ENCODE data around the gene ENPEP. TPM values are rescaled to one million over a fixed set of nuclear protein-coding genes. Genes with fewer than 3 reads are reported as not detected.

Gene ENPEP
- total RNA-seq, 4 donors from 2014 or later = 1.4 to 4.2 (median 2.1) TPM

DNA sequence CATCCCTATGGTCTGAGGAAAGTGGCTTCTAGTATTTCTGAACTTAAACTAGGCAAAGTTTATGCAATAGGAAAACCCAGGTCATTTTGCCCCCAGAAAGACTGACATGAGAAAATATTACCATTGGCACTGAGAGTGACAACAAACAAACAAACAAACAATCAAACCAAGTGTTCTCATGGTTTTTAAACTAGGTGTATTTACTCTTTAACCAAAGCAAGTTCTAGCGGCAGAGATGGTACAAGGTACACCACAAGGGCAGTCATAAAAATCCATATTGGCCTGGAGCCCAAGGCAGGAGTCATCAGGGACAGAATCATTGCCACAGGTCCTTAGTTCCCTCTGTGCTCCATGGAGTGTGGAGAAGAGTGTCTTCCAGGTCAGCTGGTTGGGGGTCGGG, 26.0 kb upstream of the ENPEP start:
- TF ChIP-seq POLR2A (IDR thresholded peaks at IDR 0.05) = no peak
- TF ChIP-seq, protein P1, sequence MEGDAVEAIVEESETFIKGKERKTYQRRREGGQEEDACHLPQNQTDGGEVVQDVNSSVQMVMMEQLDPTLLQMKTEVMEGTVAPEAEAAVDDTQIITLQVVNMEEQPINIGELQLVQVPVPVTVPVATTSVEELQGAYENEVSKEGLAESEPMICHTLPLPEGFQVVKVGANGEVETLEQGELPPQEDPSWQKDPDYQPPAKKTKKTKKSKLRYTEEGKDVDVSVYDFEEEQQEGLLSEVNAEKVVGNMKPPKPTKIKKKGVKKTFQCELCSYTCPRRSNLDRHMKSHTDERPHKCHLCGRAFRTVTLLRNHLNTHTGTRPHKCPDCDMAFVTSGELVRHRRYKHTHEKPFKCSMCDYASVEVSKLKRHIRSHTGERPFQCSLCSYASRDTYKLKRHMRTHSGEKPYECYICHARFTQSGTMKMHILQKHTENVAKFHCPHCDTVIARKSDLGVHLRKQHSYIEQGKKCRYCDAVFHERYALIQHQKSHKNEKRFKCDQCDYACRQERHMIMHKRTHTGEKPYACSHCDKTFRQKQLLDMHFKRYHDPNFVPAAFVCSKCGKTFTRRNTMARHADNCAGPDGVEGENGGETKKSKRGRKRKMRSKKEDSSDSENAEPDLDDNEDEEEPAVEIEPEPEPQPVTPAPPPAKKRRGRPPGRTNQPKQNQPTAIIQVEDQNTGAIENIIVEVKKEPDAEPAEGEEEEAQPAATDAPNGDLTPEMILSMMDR (IDR thresholded peaks at IDR 0.05 in 4 of 5, conservative IDR thresholded peaks at IDR 0.05 in 1 of 5) = no peak
- DNase-seq = no peak
- H3K27me3 ChIP-seq = no peaks in the 10 kb centered on the region
- no peak overlapping the region for H3K27ac ChIP-seq
- intact Hi-C loops (cut with DNase I; ENCODE audit: low total_unique reads) (no loop called here), in situ Hi-C loops (cut with MboI; ENCODE audit: low sequenced_read_pairs in 4 of 4) (no loop called here)
- no peak for ATAC-seq
- no peaks in the 10 kb centered on the region for H3K9me3 ChIP-seq
- H3K4me1 ChIP-seq = peaks cover 3 to 8% of the 10 kb centered on the region in 2 donors
- H3K36me3 ChIP-seq = no peaks in the 10 kb centered on the region
- H3K4me3 ChIP-seq = no peak overlapping the region

DNA sequence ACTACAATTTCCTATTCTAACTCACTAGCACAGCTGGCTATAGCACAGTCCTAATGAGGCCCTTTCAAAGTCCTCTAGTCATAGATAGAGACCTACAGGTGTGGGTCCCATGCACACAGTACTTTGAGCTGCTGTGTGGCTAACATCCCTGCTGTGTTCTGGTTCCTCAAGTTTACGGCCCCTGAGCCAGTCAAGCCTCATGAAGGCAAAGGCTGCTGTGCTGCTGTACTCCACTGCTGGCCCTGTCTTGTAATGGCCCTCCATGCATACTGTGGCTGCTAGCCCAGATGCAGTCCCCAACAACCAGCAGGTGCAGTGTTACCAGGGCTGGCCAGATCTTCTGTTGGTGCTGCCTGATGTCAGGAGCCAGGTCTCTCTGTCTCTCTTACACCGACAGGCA, 23.4 kb upstream of the ENPEP start:
- Histone ChIP-seq H3K36me3 (no peaks in the 10 kb centered on the region), H3K27ac (peak overlapping the region in 1 of 4 donors; percentile 35), H3K27me3 (no peaks in the 10 kb centered on the region), H3K4me3 (no peak overlapping the region), H3K9me3 (no peaks in the 10 kb centered on the region), H3K4me1 (peaks cover 3 to 8% of the 10 kb centered on the region in 2 donors)
- in situ Hi-C loops (cut with MboI; ENCODE audit: low sequenced_read_pairs in 4 of 4) (no loop called here), intact Hi-C loops (cut with DNase I; ENCODE audit: low total_unique reads) (no loop called here)
- TF ChIP-seq, protein P1 (IDR thresholded peaks at IDR 0.05 in 4 of 5, conservative IDR thresholded peaks at IDR 0.05 in 1 of 5) = no peak
- no peak for TF ChIP-seq POLR2A (IDR thresholded peaks at IDR 0.05)
- ATAC-seq (peak in 1 of 2 donors; percentile 61), DNase-seq (peak in 1 of 2 donors; percentile 14)

DNA sequence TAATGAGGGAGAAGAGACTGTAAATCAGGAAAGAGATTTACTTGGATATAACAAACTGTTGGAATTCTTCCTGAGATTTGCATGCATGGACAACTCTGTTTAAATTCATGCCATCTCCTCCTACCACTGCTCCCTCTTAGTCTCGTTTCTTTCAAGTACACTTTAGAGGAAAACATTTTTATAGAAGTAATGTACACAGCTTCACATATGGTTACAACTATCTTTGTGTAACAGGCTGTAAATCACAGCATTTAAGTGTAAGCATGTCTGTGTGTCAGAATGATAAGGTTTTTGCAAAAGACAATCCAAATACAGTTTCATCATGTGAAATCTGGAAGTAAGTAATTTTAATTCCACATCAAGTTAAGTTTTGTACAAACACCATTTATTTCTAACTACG, 21.5 kb upstream of the ENPEP start:
- in situ Hi-C loops (cut with MboI; ENCODE audit: low sequenced_read_pairs in 4 of 4) = no loop called here
- H3K36me3 ChIP-seq = no peaks in the 10 kb centered on the region

GRCh38 chr4:110458494-110459266, 17.3 kb upstream of the ENPEP start:
- H3K36me3 ChIP-seq = no peaks in the 10 kb centered on the region
- no peaks in the 10 kb centered on the region for H3K27me3 ChIP-seq
- no peaks in the 10 kb centered on the region for H3K4me1 ChIP-seq
- H3K4me3 ChIP-seq = no peak overlapping the region
- no peaks in the 10 kb centered on the region for H3K9me3 ChIP-seq
- in situ Hi-C loops (cut with MboI; ENCODE audit: low sequenced_read_pairs in 4 of 4) (no loop called here), intact Hi-C loops (cut with DNase I; ENCODE audit: low total_unique reads) (no loop called here)
- DNase-seq (no peak), ATAC-seq (no peak)
- no peak overlapping the region for H3K27ac ChIP-seq
- TF ChIP-seq, protein P1 (IDR thresholded peaks at IDR 0.05 in 4 of 5, conservative IDR thresholded peaks at IDR 0.05 in 1 of 5) = no peak
- no peak for TF ChIP-seq POLR2A (IDR thresholded peaks at IDR 0.05)

More for the DNA sequence above, 21.5 kb upstream of the ENPEP start:
- intact Hi-C loops (cut with DNase I; ENCODE audit: low total_unique reads) = no loop called here
- no peak overlapping the region for H3K27ac ChIP-seq
- DNase-seq (no peak), ATAC-seq (no peak)
- no peaks in the 10 kb centered on the region for H3K27me3 ChIP-seq
- peaks cover 0 to 8% of the 10 kb centered on the region in 2 donors for H3K4me1 ChIP-seq
- no peak overlapping the region for H3K4me3 ChIP-seq
- TF ChIP-seq POLR2A (IDR thresholded peaks at IDR 0.05) = no peak
- TF ChIP-seq, protein P1 (IDR thresholded peaks at IDR 0.05 in 4 of 5, conservative IDR thresholded peaks at IDR 0.05 in 1 of 5) = no peak
- no peaks in the 10 kb centered on the region for H3K9me3 ChIP-seq
